ENCODE results near the gene ANO1.

The ANO1 gene

DNA sequence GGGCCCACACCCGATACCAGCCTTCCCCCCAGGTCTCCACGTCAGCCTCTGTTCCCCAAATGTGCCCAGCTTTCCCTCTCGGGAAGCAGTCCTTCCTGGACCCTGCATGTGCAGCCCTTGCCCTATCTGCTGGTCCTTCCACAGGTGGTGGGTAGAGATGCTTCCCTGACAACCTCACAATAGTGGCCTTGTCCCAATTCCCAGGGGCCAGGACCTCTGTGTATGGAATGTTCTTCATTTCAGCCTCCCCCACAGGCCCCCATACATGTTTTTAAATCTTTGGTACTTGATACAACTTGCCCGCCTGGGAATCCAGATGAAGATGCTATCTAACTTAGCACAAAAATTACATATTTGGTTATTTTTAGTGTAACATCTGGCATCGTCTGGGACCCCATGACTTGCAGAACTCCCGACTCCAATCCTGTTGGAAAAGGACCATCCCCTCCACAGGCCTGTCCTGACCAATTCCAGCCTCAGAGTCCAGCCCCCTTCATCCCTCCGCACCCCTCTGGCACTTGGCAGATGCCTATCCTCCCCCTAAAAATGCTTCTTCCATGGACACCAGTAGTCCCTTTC is 39.5 kb downstream of the ANO1 start:
- no peaks in the 10 kb centered on the region for H3K27me3 ChIP-seq
- no peaks in the 10 kb centered on the region for H4K20me1 ChIP-seq
- H3K27ac ChIP-seq, result no peak overlapping the region
- H3K9me3 ChIP-seq, result no peaks in the 10 kb centered on the region
- H3K9ac ChIP-seq, result no peak overlapping the region
- no peak overlapping the region for H3K4me3 ChIP-seq
- no peaks in the 10 kb centered on the region for H3K36me3 ChIP-seq
- TF ChIP-seq Cebpa-rat (IDR thresholded peaks at IDR 0.05), result no peak
- H3K4me1 ChIP-seq, result peaks cover 22% of the 10 kb centered on the region
- H3K4me2 ChIP-seq, result no peak overlapping the region

DNA sequence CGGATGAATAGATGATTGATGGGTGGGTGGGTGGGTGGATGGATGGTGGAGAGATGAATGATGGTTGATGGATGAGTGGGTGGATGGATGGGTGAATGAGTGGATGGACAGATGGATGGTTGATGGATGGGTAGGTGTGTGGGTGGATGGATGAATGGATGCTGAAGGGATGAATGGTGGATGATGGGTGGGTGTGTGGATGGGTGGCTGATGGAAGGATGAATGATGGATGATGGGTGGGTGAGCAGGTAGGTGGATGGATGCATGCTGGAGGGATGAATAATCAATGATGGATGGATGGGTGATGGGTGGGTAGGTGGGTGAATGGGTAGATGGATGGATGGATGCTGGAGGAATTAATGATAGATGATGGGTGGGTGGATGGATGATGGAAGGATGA is 40.5 kb downstream of the ANO1 start:
- Histone ChIP-seq H3K27ac (no peak overlapping the region), H4K20me1 (no peaks in the 10 kb centered on the region), H3K4me1 (peaks cover 26% of the 10 kb centered on the region), H3K9ac (no peak overlapping the region), H3K4me2 (no peak overlapping the region), H3K9me3 (no peaks in the 10 kb centered on the region), H3K27me3 (no peaks in the 10 kb centered on the region), H3K4me3 (no peak overlapping the region), H3K36me3 (no peaks in the 10 kb centered on the region)
- no peak for TF ChIP-seq Cebpa-rat (IDR thresholded peaks at IDR 0.05)

DNA sequence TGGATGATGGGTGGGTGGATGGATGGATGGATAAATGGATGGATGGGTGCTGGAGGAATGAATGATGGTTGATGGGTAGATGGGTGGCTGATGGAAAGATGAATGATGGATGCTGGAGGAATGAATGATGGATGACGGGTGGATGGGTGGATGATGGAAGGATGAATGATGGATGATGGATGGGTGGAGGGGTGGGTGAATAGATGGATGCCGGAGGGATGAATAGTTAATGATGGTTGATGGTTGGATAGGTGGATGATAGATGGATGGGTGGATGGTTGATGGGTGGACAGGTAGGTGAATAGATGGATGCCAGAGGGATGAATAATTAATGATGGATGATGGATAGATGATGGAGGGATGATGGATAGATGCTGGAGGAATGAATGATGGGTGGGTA is 41.4 kb downstream of the ANO1 start:
- TF ChIP-seq Cebpa-rat (IDR thresholded peaks at IDR 0.05), result no peak
- no peaks in the 10 kb centered on the region for H3K27me3 ChIP-seq
- H4K20me1 ChIP-seq, result no peaks in the 10 kb centered on the region
- no peak overlapping the region for H3K4me2 ChIP-seq
- H3K4me1 ChIP-seq, result peaks cover 31% of the 10 kb centered on the region
- no peaks in the 10 kb centered on the region for H3K9me3 ChIP-seq
- H3K36me3 ChIP-seq, result no peaks in the 10 kb centered on the region
- H3K4me3 ChIP-seq, result no peak overlapping the region
- H3K27ac ChIP-seq, result no peak overlapping the region
- H3K9ac ChIP-seq, result no peak overlapping the region

DNA sequence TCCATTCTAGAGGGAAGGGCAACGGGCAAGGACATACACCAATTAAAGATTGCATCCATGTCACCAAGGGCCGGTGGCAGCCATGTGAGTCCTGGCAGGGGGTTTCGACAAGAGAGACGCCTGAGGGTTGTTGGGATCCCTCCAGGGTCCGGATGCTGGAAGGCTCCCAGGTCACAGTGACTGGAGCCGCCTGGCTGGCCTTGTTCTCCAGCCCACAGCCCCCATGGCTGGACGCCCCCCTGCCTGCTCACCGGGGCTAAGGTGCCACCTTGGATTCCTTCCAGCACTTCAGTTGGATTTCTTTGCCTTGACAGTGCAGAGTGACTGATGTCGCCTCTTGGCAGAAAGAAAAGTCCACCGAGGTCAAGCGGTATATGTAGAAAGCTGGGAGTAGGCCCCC is 42.6 kb downstream of the ANO1 start:
- H3K9ac ChIP-seq, result no peak overlapping the region
- H3K9me3 ChIP-seq, result no peaks in the 10 kb centered on the region
- H3K27ac ChIP-seq, result no peak overlapping the region
- H3K27me3 ChIP-seq, result no peaks in the 10 kb centered on the region
- H3K4me2 ChIP-seq, result no peak overlapping the region
- peaks cover 29% of the 10 kb centered on the region for H3K4me1 ChIP-seq
- H4K20me1 ChIP-seq, result no peaks in the 10 kb centered on the region
- no peak overlapping the region for H3K4me3 ChIP-seq
- TF ChIP-seq Cebpa-rat (IDR thresholded peaks at IDR 0.05), result no peak
- no peaks in the 10 kb centered on the region for H3K36me3 ChIP-seq

DNA sequence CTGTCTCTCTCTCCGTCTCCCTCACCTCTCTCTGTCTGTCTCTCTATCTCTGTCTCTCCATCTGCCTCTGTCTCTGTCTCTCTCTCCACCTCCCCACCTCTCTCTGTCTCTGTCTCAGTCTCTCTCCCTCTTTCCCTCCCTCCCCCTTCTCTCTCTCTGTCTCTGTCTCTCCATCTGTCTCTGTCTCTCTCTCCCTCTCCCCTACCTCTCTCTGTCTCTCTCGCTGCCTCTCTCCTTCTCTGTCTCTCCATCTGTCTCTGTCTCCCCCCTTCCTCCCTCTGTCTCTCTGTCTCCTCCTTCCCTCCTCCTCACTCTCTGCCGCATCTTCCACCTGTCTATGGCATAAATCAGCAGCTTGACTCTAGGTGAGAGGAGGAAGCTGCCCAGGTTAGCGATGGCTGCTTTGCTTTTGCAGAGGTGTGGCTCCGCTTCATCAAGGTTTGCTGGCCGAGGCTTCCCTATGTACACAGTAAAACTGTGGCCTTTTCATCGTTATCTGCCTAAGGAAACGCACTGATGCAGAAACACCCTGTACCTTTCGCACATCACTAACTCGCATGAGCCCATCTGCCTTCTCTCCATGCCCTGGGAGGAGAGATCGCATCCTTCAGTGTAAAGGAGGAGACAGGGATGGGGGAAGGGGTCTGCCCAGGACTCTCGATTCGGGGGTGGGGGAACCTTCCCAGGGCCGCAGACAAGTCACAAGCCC is 44.5 kb downstream of the ANO1 start:
- Histone ChIP-seq H3K4me1 (peaks cover 36% of the 10 kb centered on the region), H4K20me1 (no peaks in the 10 kb centered on the region), H3K9me3 (no peaks in the 10 kb centered on the region), H3K27me3 (no peaks in the 10 kb centered on the region), H3K4me3 (no peak overlapping the region), H3K9ac (no peak overlapping the region), H3K36me3 (no peaks in the 10 kb centered on the region), H3K4me2 (peak overlapping the region; percentile 74), H3K27ac (no peak overlapping the region)
- no peak for TF ChIP-seq Cebpa-rat (IDR thresholded peaks at IDR 0.05)

DNA sequence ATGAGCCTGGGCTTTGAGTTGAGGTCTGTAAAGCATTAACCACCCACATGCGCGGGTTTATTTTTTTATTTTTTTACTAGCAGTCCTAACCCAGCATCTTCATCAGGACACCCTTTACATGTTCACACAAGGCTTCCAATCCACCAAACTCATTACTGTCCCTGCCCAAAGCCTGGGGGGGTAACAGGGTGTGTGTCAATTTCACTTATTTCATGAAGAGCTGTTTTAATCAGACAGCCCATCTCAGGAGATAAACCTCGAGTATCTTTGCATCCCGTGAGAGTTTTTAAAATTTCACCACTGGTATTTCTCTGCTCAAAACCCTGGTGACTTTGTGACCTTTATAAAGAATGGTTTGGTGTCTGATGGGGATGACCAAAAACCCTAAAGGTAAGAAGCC is 45.6 kb downstream of the ANO1 start:
- no peak overlapping the region for H3K4me3 ChIP-seq
- TF ChIP-seq Cebpa-rat (IDR thresholded peaks at IDR 0.05), result no peak
- no peak overlapping the region for H3K27ac ChIP-seq
- H3K9me3 ChIP-seq, result no peaks in the 10 kb centered on the region
- peaks cover 47% of the 10 kb centered on the region for H3K4me1 ChIP-seq
- H3K4me2 ChIP-seq, result peak overlapping the region; percentile 74
- H4K20me1 ChIP-seq, result no peaks in the 10 kb centered on the region
- H3K36me3 ChIP-seq, result no peaks in the 10 kb centered on the region
- H3K27me3 ChIP-seq, result no peaks in the 10 kb centered on the region
- no peak overlapping the region for H3K9ac ChIP-seq

DNA sequence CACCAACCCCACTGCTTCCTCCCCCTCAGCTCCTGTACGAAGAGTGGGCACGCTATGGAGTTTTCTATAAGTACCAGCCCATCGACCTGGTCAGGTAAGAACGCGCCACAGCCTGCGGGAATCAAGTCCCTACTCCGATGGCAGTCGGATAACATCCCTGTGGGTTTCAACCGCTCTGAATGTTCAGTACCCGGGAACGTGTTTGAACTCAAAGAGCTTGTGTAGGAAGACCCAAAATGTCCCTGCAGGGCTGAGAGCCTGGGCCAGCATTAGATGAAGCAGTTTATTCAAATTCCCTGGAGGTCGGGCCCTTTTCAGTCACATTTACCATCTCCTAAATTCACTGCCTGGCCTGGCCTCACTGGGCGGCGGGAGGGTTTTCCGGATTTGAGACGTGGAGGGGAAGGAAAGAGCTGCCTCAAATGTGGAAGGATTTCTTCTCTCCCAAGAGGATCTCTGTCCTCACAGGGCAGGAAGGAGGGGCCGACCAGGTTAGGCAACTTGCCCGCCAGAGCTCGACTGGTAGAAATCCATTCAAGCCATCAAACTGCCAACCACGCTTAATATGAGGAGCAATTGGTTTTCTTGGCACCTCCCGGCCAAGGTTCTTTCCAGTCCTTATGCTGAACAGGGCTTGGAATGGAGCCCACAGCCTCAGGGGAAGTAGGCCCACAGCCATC is 46.3 kb downstream of the ANO1 start:
- no peaks in the 10 kb centered on the region for H3K27me3 ChIP-seq

DNA sequence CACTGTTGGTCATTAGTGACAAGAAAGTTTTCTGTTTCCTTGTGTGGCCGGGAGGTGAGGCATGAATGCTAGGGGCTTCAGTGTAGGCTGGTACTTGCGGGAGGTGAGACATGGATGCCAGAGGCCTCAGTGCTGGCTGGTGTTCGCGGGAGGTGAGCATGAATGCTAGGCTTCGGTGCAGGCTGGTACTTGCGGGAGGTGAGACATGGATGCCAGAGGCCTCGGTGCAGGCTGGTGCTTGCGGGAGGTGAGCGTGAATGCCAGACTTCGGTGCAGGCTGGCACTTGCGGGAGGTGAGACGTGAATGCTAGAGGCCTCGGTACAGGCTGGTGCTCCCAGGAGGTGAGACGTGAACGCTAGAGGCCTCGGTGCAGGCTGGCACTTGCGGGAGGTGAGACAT is 48.4 kb downstream of the ANO1 start:
- Histone ChIP-seq H3K27ac (no peak overlapping the region), H3K4me1 (peaks cover 53% of the 10 kb centered on the region), H3K4me3 (no peak overlapping the region), H3K27me3 (no peaks in the 10 kb centered on the region), H3K9ac (no peak overlapping the region), H3K36me3 (no peaks in the 10 kb centered on the region), H4K20me1 (no peaks in the 10 kb centered on the region), H3K9me3 (no peaks in the 10 kb centered on the region), H3K4me2 (no peak overlapping the region)
- TF ChIP-seq Cebpa-rat (IDR thresholded peaks at IDR 0.05), result no peak

More for the DNA sequence above, 46.3 kb downstream of the ANO1 start:
- no peaks in the 10 kb centered on the region for H3K9me3 ChIP-seq
- H3K27ac ChIP-seq, result no peak overlapping the region
- peaks cover 53% of the 10 kb centered on the region for H3K4me1 ChIP-seq
- H3K9ac ChIP-seq, result 0 out of 2 replicates have a peak overlapping the region, but pooled peaks have one; percentile 11
- H3K36me3 ChIP-seq, result no peaks in the 10 kb centered on the region
- no peak for TF ChIP-seq Cebpa-rat (IDR thresholded peaks at IDR 0.05)
- peak overlapping the region; percentile 74 for H3K4me2 ChIP-seq
- H3K4me3 ChIP-seq, result no peak overlapping the region
- no peaks in the 10 kb centered on the region for H4K20me1 ChIP-seq

DNA sequence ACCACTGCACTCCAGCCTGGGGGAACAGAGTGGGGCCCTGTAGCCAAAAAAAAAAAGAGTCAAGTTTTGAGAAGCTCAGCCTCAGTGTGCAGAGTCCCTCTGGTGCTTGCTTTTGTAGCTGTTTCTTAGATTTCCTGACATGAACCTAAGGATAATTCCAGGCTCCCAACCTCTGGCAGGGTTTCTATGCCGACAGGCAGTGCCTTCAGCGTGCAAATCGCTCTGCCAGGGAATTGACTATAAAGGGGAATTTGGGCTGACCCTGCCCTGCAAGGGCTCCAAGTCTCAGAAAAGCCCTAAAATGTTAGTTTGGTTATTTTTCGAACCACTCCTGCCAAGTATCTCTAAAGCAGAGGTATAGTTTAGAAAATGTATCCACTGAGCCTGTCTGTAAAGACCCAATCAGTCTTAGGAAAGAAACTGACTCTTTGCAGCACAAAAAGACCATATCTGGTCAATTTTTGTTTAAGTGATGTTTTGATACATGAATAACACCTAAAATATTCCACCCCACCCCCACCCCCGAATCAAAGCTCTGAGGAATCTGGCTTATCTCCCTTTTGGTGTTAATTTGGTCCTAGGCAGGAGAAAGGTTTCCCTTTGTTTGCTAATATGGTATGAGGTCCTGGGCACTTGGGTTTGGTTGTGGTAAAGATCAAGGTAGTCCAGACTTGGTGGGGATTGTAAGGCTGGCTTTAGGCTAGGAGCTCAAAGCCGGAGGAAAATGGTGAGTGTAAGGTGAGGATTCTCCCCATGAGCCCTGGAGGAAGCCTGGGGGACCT is 49.7 kb downstream of the ANO1 start:
- Histone ChIP-seq H3K27ac (peak overlapping the region; percentile 6; the same call in 1 of the 2 replicates), H3K27me3 (no peaks in the 10 kb centered on the region), H3K36me3 (no peaks in the 10 kb centered on the region), H3K4me3 (no peak overlapping the region), H4K20me1 (no peaks in the 10 kb centered on the region), H3K4me2 (peak overlapping the region; percentile 69), H3K4me1 (peaks cover 46% of the 10 kb centered on the region), H3K9ac (no peak overlapping the region), H3K9me3 (no peaks in the 10 kb centered on the region)
- TF ChIP-seq Cebpa-rat (IDR thresholded peaks at IDR 0.05), result no peak
